Sigmoid colon (tissue), 4 donors: ENCODE data around the gene PCDH12.

ENCODE experiments used
- EP300 ChIP-seq, 4 donors: sonication (generic); formaldehyde crosslinking; IDR thresholded peaks; one replicate each; pipeline ENCODE4 v1.6.1; 2017; ENCODE audit warnings: antibody characterized with exemption in 4 of 4
- POLR2AphosphoS5 ChIP-seq, 4 donors: sonication (generic); formaldehyde crosslinking; IDR thresholded peaks; one replicate each; pipeline ENCODE4 v1.6.1; 2017; ENCODE audit warnings: antibody characterized with exemption in 4 of 4
- TF ChIP-seq, protein P1 (sequence below), 4 experiments: fragments of 450-650 bp in 3 of 4; fragments of 200-600 bp in 1 of 4; IDR thresholded peaks; one replicate each; pipeline ENCODE4 v1.5.1; 2016 to 2019; ENCODE audit warnings: antibody characterized with exemption in 4 of 4, mild to moderate bottlenecking in 3 of 4, moderate library complexity in 2 of 4

DNA sequence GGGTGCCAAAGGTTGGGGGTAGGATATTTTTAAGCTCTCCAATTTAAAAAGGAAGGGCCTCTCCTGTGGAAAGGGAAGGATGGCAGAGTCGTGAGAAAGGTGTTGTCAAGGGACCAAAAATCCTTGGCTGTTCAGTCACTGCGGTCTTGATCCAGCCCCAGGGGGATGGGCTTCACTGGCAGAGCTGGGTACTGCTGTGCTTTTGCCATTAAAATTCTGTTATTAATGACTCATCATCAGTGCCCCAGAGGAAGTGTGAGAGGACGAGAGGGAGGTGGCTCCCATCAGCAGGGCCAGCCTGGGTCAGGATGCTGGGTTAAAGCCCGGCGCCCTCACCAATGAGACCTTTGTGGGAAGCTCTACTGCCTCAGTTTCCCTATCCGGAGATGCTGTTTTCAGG lies 16.7 kb downstream of the PCDH12 start:
- TF ChIP-seq POLR2AphosphoS5 (IDR thresholded peaks at IDR 0.05) (no peak), EP300 (IDR thresholded peaks at IDR 0.05) (no peak)
- TF ChIP-seq, protein P1, sequence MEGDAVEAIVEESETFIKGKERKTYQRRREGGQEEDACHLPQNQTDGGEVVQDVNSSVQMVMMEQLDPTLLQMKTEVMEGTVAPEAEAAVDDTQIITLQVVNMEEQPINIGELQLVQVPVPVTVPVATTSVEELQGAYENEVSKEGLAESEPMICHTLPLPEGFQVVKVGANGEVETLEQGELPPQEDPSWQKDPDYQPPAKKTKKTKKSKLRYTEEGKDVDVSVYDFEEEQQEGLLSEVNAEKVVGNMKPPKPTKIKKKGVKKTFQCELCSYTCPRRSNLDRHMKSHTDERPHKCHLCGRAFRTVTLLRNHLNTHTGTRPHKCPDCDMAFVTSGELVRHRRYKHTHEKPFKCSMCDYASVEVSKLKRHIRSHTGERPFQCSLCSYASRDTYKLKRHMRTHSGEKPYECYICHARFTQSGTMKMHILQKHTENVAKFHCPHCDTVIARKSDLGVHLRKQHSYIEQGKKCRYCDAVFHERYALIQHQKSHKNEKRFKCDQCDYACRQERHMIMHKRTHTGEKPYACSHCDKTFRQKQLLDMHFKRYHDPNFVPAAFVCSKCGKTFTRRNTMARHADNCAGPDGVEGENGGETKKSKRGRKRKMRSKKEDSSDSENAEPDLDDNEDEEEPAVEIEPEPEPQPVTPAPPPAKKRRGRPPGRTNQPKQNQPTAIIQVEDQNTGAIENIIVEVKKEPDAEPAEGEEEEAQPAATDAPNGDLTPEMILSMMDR (IDR thresholded peaks at IDR 0.05), result no peak
